ENCODE measurements around the gene NDUFA7. TPM values are rescaled to one million over a fixed set of nuclear protein-coding genes. Genes with fewer than 3 reads are reported as not detected.
A peak's percentile ranks its signal among the peaks of the same experiment; 100 is the strongest.
"Not testable (repeated sequence)": the region's sequence is repeated elsewhere in the genome, so short reads cannot be mapped to it uniquely, and the experiment has no call there.

NDUFA7 gene
- total RNA-seq, 1 experiment from 2014 or later = 65.7 TPM

DNA sequence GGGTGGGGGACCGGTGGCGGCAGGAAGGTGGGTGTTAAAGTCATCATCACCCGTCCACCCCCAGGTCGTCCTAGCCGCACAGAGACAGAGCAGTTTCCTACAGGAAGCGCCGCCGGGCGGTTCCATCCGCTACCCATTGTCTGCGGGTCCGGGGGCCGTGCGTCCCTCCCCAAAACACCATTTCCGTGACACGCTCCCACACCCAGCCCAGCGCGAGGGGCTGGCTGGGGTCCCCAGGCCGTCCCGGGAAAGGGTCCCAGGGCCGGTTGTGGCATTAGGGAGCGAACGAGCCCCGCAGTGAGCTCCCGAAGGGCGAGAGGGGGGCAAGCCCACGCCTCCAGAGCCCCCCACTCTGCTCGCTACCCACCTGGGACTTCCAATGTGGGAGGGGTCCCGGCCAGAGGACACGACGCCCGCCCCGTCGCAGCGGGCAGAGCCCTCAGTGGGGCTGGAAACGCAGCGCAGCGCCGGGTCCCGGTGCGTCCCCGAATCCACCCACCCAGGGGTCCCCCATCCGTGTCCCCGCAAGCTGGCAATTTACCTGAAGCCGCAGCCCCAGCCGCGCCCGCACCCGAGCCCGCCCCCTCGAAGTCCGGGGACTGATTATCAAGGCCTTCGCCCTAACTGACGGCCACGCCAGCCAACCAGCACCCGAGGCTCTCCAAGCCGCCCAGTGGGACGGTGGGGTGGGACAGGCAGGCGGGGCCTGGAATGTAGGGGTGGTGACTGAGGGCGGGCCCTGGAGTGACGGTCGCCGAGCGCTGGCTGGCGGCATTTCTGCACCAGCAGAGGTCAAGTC, 21.7 kb upstream of the NDUFA7 start, which contains the start of gene KANK3:
Gene KANK3 (minus strand): TSS at position 579 of the 799 bp plus-strand sequence. CDS start 5,434 bp downstream, outside the sequence.
- peak; percentile 94 for DNase-seq (ENCODE audit: extremely low read depth, low read depth)

DNA sequence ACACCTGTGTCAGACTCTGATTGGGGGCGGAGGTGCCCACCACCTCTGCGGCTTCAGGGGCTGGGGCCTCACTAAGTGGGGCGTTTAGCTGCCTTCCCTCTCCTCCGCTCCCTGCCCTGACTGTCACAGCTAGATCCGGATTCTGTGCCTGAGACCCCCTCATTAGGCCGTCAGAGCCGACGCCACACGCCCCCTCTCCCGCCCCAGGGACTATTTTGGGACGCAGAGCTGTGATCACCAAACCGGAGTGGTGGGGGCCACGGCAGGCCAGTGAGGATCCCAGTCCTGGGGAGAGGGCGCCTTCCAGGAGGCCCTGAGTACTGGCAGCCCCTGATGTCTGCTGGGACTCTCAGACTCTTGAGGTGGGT, 21.1 kb upstream of the NDUFA7 start:
- DNase-seq (ENCODE audit: extremely low read depth, low read depth) = no peak

DNA sequence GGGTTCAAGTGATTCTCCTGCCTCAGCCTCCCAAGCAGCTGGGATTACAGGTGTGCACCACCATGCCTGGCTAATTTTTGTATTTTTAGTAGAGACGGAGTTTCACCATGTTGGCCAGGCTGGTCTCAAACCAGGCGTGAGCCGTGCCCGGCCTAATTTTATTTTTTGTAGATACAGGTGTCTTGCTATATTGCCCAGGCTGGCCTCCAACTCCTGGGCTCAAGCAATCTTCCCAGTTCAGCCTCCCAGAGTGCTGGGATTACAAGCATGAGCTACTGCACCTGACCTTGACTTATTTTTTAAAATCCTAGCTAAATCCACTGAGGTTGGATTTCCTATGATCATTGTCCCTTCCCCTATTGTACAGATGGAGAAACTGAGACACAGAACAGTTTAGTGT, 20.3 kb upstream of the NDUFA7 start:
- not testable (repeated sequence) for DNase-seq (ENCODE audit: extremely low read depth, low read depth)

DNA sequence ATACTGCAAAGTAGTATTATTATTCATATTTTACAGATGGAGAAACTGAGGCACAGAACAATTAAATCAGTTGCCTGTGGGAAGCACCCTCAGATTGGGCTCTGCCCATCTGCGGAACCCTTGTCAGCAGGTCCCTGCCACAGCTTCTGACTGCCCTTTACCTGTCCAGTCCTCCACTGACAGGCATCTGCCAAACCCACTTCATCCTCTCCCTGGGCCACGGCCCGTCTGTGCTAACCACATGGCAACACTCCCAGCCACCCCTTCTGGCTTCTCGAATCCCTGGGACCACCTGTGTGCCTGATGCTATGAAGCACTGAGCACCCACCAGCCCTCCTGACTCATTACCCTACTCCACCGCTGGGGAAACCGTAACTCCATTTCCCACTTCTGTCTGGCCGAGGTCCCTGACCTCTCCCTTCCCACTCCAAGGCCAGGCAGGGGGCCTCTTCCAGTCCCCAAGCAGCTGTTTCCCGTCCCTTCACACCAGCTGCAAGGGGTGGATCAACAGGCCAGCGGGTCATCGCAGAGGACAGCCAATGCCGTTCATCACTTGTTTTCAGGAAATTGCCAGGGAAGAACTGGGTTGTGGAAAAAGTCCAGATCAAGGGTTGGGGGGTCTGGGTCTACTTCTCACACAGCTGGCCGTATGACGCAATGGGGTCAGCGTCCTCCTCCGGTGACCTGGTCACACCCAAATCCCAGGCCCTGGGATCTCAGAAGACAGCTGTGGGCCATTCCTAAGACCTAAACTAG, 19.3 kb upstream of the NDUFA7 start:
- no peak for DNase-seq (ENCODE audit: extremely low read depth, low read depth)

DNA sequence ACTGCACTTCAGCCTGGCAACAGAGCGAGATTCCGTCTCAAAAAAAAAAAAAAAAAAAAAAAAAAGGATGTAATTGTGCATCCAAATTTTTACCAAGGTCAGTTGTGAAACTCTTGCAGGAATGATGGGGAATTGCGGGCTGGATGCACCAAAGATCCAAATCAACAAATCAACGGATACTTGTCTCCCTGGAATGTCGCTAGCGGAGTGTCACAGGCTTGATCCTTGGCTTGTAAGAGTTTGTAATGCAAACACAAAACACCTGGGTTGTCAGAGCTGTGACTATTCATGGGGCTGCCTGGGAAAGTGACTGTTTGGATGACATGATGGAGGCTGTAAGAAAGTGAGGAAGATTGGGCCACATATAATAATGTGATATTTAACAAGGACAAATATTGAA, 17.7 kb upstream of the NDUFA7 start:
- DNase-seq (ENCODE audit: extremely low read depth, low read depth) = no peak

DNA sequence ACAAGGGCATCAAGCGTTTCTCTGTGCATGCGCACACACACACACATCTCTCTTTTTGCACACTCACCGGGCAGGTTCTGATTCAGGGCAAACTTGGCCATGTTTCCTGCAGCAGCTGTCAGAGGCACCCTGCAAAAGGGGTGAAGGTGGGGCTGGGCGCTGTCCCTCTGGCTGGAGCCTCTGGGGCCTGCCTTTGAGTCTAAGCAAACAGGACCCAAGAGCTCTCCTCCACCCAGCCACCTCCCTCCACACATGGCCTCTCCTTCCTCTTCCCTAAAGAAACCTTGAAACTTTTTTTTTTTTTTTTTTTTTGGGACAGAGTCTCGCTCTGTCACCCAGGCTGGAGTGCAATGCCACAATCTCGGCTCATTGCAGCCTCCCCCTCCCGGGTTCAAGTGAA, 16.6 kb upstream of the NDUFA7 start:
- no peak for DNase-seq (ENCODE audit: extremely low read depth, low read depth)

DNA sequence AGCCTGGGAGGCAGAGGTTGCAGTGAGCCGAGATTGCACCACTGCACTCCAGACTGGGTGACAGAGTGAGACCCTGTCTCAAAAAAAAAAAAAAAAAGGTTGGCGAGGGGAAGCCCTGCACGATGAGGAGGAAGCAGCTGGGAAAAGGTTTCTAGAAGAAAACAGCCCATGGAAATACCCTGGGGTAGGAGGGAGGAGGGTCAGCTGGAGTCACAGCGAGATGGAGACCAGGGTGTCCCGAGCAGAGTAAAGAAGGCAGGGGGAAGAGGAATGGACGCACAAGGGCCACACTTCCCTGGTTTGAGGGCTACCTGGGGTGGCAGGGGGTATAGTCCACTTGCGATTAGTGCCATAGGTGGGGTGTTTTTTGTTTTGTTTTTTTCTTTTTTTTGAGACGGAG, 15.5 kb upstream of the NDUFA7 start:
- no peak for DNase-seq (ENCODE audit: extremely low read depth, low read depth)

DNA sequence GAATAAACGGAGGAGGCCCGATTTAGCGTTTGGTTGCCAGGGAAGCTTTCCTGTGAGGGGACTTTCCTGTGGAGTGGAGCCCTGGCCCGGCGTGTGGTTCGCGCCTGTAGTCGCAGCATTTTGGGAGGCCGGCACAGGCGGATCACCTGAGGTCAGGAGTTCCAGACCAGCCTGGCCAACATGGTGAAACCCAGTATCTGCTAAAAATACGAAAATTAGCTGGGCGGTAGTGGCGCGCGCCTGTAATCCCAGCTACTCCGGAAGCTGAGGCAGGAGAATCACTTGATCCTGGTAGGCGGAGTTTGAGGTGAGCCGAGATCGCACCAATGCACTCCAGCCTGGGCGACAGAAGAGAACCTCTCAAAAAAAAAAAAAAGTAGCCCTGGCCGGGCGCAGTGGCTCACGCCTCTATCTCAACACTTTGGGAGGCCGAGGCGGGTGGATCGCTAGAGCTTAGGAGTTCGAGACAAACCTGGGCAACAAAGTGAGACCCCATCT, 14.9 kb upstream of the NDUFA7 start:
- DNase-seq (ENCODE audit: extremely low read depth, low read depth) = no peak

DNA sequence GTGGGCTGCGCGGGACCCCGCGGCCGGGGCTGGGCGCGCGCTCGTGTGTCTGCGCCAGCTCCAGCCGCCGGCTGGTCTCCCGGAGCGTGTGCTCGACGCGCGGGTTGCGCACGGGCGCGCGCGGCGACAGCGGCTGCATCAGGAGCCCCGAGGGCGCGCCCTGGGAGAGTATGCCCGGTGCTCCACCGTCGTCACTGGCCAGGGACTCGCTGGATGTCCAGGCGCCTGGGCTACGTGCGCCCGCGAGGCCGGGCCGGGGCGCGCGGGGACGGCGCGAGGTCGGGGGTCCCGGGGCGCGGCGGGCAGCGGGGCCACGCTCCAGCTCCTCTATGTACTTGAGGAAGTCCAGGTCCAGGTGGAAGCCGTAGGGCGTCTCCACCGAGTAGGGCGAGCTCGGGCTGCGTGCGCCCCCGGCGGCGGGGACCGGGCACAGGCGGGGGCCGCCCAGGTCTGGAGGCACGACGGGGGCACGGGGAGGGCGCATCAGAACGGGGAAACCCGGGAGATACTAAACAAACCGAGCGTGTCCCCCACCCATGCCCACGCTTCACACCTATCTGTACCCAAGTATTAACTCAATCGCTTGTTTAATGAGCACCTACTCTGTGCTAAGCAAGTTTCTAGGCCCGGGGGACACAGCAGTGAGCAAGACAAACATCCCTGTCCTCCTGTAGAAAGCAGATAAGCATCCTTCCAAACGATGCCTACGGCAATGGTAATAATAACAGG, 14.3 kb upstream of the NDUFA7 start:
- DNase-seq (ENCODE audit: extremely low read depth, low read depth) = no peak

DNA sequence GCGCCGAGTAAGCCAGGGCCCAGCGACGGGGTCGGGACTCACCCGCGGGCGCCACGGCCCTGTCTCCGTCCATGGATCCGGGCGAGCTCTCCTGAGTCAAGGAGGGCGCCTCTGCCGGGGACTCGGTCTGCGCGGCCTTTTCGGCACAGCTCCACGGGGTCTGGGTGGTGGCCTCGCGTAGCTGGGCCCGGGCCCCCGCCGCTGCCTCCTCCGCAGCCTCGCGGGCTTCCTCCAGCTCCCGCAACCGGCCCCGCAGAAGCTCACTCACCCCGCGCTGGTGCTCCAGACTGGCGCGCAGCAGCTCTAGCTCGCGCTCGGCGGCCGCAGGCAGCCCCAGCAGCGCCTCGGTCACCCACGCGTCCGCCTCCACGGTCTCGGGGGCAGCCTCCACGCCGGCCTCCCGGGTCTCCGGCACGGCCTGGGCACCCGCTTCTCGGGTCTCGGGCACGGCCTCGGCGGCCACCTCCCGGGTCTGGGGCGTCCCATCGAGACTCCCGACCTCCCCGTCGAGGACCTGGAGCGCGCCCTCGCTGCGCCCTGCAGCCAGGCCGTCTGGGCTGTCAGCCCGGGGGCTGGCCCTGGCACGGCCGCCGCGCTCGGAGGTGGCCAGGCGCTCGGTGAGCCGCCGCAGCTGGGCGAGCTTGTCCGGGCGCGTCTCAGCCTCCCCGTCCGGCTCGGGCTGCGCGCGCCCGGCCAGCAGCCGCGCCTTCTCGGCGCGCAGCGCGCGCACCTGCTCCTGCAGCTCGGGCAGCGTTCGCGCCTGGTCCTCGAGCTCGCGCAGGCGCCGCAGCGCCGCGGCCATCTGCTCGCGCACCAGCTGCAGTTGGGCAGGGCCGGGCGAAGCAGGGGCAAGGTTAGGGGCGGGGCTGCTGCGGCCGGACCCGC, 13.5 kb upstream of the NDUFA7 start:
- DNase-seq (ENCODE audit: extremely low read depth, low read depth) = peak; percentile 74

DNA sequence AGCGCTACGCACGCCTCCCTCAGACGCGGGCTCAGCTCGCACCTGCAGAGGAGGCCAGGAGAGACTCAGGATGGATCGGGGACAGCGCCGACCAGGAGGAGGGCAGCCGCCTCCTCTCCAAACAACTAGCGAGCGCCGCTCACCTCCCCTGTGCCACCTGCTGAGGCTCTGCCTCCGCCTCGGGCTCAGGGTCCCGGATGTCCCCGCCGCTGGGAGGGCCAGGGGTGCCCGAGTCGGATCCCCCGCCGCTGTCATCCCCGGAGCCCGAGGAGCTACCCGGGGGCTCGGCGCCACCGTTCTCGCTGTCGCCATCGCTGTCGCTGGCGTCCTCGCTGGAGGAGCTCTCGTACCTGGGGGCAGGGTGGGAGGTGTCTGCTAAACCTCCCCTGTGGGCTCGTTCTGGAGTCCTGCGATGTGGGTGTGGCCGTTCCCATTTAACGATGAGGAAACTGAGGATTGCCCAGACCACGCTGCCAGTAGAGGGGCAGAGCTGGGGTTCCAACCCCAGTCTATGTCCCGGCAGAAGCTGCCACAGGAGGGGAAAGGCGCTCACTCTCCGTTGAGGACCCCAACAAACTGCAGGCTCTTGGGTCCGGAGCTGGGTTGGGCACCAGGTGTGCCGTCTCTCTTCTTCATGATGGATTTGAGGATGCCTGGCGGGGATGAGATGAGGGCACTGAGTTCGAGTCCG, 12.7 kb upstream of the NDUFA7 start:
- no peak for DNase-seq (ENCODE audit: extremely low read depth, low read depth)

DNA sequence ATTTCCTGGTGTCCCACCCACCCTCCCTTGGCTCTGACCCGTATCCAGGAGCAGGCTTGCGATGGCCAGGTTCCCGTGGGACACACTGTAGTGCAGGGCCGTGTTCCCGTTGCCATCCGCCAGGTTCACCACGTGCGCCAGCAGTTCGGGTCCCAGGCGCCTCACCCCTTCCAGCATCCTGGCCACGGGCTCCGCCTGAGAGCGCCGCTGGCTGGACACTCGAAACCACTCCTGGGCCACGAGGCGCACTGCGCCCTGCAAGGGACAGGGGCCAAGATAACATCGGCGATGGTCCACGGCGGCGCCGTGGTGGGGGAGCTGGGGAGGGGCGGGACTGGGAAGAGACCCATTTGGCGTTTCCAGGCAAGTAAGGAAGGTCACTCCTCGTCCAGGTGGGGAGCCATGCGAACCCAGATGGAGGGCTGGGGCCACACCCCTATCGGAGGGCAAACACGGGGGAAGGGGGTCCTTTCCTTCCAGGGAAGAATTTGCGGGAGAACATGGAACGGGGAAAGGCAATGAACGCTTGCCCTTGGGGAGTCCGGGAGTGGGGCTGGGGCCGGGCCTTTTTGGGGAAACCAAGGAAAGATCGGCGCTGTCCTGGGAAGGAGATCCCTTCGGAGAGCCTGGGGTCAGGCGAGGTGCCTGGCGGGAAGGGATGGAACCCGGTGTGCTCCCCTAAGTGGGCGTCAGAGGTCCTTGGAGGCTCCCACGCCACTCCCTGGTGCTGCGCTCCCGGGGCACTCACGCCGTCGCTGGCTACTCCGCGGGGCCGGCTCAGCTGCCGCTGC, 12.0 kb upstream of the NDUFA7 start:
- no peak for DNase-seq (ENCODE audit: extremely low read depth, low read depth)

DNA sequence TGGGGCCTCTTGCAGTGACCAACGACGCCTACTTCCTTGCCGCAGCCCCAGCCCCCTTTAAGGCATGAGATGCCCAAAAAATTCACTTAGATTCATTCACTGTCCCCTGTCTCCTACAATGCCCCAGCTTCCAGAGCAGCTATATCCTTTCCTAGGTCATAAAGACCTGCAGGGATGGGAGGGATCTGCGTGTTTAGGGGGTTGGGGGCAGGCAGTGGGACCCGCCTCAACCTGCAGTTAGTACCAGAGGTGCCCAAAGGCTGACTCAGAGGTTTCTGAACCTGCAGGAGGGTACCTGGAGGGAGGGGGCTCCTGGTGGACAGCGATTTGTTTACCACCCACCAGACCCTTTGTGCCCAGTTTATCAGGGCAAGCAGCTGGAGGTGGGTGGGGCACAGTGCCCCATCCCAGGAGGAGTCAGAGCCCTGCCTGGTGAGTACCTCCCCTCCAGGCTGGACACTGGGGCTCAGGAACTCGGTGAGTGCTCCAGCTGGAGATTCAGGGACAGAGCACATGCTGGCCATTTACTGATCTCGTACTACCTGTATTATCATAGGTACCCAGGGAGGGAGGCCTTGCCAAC, 10.2 kb upstream of the NDUFA7 start:
- no peak for DNase-seq (ENCODE audit: extremely low read depth, low read depth)

DNA sequence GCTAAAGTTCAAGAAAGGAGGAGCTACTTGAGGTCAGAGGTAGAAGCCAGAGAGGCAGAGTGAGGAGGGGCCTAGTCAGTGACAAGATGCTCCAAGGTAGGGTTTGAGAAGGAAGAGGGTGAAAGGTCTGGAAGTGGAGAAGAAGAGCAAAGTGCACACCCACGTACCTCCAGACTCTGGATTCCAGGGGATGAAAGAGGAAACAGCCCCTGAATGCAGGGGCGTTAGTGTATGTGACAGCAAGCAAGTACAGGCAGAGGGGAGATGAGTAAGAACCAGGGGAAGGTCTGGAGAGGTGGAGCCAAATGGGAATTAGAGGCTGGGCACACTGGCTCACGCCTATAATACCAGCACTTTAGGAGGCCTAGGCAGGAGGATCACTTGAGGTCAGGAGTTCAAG, 8.8 kb upstream of the NDUFA7 start:
- no peak for DNase-seq (ENCODE audit: extremely low read depth, low read depth)

DNA sequence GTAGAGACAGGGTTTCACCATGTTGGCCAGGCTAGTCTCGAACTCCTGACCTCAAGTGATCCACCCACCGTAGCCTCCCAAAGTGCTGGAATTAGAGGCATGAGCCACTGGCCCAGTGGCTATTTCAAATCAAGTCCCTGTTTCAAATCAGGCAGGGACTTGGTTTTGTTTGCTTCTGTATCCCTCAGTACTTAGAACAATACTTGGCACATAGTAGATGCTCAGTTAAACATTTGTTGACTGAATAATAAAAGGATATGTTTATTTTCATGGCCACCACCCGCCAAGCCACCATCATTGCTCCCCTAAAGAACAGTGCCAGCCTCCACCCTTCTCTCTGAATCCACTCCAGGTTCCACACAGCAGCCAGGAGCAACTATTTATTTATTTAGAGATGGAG, 4.3 kb upstream of the NDUFA7 start:
- no peak for DNase-seq (ENCODE audit: extremely low read depth, low read depth)

DNA sequence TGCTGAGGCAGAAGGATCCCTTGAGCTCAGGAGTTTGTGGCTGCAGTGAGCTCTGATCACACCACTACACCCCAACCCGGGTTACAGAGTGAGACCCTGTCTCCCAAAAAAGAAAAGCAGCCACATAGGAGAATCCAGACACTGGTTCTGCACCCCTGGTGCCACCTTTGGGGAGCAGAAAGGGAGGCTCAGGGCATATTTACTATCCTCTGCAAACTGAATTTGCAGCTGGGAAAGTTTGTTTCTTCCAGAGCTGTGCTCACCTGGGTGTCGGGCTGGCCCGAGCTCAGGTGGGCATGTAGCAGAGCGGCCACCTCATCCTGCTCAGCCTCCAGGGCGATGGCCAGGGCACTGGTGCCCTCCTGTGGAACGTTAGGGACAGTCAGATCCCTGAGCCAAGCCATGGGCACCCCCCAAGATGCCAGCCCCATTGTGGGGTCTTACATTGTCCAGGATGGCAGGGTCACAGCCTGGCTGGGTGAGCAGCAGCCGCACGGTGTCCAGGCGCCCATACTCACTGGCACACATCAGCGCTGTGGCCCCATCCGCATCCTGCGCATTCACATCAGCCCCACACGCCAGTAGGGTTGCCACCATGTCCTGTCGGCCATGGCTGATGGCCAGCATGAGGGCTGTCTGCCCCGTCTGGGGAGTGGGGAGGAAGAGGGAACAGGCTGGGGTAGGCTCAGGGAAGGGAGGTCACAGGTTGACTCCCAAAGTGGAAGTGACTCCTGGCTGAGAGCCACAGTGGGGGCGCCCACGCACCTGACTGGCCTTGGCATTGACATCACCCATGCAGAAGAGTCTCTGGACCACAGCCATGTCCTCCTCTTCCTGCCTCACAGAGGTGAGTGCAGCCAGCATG, 3.2 kb upstream of the NDUFA7 start:
- no peak for DNase-seq (ENCODE audit: extremely low read depth, low read depth)

DNA sequence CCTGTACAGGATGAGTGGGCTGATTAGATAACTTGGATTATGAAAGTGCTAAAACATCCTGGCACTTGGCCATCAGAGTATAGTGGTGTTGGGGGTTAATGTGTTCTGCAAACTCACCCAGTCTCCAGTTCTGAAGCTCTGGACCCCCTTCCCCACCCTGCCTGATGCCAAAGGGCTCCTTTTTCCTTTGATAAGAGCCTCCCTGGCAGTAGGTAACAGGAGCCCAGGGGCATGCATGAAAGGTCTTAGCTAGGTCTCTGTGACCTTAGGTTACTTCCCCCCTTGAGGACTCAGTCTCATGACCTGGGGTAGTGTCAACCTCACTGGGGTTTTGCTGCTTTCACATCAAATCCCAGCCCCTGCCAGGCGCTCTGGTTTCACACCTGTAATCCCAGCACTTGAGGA, 2.6 kb upstream of the NDUFA7 start:
- DNase-seq (ENCODE audit: extremely low read depth, low read depth) = no peak

DNA sequence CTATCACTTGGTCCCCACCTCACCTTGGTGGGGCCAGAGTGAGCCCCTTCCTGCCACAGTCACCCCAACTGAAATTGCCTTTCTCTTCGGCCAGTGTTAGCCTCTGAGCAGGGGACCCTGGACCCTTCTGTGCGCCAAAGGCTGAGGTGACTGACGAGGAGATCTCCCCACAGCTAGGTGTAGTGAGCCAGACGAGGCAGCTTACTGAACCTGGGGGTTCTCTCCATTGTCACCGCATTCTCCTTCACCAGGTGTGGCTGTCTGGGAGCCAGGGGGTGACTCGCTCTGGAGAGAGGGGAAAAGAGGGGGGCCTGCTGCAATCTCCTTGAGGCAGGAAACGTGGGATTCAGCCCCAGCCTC, 1.4 kb upstream of the NDUFA7 start:
- DNase-seq (ENCODE audit: extremely low read depth, low read depth) = no peak
